Central memory CD8-positive, alpha-beta T cell (primary cell): ENCODE results near the gene PAK2.
"Not testable (repeated sequence)": the region's sequence is repeated elsewhere in the genome, so short reads cannot be mapped to it uniquely, and the experiment has no call there.

ENCODE experiments used
- ATAC-seq: fragments of 150-1000 bp; cut with Tn5 transposase; replicated peaks from 2 replicates; pipeline ENCODE4 v1.10.0; 2022; ENCODE audit warnings: mild to moderate bottlenecking, moderate FRiP score, moderate number of reproducible peaks; ENCODE audit not compliant: poor library complexity, severe bottlenecking; ENCODE audit errors: extremely low read depth
- DNase-seq, 2 donors: peaks; one replicate each; pipeline ENCODE4 v3.0.0; 2021; ENCODE audit warnings: low spot score in 2 of 2
- H3K27ac Mint-ChIP-seq: one replicate; pipeline ENCODE4 v1.8.0; 2022; ENCODE audit warnings: low read depth, mild to moderate bottlenecking, moderate library complexity, mixed read lengths
- H3K27me3 Mint-ChIP-seq: one replicate; pipeline ENCODE4 v1.8.0; 2022; ENCODE audit warnings: mixed read lengths
- H3K36me3 Mint-ChIP-seq: one replicate; pipeline ENCODE4 v1.8.0; 2022; ENCODE audit warnings: mild to moderate bottlenecking, moderate library complexity, mixed read lengths; ENCODE audit not compliant: insufficient read depth
- H3K4me1 Mint-ChIP-seq: one replicate; pipeline ENCODE4 v1.8.0; 2022; ENCODE audit warnings: mixed read lengths
- H3K4me3 Mint-ChIP-seq: one replicate; pipeline ENCODE4 v1.8.0; 2022; ENCODE audit warnings: mild to moderate bottlenecking, moderate library complexity, mixed read lengths
- H3K9me3 Mint-ChIP-seq: one replicate; pipeline ENCODE4 v1.8.0; 2022; ENCODE audit warnings: mixed read lengths

The PAK2 gene

DNA sequence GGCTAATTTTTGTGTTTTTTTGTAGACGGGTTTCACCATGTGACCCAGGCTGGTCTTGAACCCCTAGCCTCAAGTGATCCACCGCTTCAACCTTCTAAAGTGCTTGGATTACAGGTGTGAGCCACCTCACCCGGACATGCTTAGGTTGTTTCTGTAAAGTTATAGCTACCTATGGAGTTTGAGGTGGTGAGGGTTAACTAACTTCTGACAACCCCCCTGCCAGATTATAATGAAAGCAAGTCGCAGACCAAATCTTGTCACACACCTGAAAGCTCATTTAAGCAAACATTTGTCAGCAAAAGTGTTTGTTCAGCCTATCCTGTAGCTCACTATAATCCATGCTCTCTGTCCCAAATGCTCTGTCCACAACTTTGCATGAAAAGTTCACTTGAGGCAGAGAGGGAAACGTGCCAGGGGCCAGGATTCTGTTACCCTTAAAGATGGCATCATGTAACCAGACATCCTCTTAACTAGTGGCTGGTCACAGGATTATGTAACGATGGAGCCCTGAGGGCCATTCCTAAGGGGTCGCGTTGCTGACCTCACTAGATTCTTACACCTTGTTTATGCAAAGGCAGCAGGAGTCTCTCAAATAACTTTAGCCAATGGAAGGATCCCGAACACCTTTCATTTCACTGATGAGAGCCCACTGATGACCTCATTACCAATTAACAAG lies 103.9 kb downstream of the PAK2 start:
- H3K9me3 Mint-ChIP-seq: no peaks in the 10 kb centered on the region
- no peaks in the 10 kb centered on the region for H3K4me1 Mint-ChIP-seq
- no peak overlapping the region for H3K4me3 Mint-ChIP-seq
- DNase-seq (no peak), ATAC-seq (no peak)
- H3K27me3 Mint-ChIP-seq: peaks cover 9% of the 10 kb centered on the region
- no peak overlapping the region for H3K27ac Mint-ChIP-seq
- H3K36me3 Mint-ChIP-seq: peaks cover 5% of the 10 kb centered on the region

DNA sequence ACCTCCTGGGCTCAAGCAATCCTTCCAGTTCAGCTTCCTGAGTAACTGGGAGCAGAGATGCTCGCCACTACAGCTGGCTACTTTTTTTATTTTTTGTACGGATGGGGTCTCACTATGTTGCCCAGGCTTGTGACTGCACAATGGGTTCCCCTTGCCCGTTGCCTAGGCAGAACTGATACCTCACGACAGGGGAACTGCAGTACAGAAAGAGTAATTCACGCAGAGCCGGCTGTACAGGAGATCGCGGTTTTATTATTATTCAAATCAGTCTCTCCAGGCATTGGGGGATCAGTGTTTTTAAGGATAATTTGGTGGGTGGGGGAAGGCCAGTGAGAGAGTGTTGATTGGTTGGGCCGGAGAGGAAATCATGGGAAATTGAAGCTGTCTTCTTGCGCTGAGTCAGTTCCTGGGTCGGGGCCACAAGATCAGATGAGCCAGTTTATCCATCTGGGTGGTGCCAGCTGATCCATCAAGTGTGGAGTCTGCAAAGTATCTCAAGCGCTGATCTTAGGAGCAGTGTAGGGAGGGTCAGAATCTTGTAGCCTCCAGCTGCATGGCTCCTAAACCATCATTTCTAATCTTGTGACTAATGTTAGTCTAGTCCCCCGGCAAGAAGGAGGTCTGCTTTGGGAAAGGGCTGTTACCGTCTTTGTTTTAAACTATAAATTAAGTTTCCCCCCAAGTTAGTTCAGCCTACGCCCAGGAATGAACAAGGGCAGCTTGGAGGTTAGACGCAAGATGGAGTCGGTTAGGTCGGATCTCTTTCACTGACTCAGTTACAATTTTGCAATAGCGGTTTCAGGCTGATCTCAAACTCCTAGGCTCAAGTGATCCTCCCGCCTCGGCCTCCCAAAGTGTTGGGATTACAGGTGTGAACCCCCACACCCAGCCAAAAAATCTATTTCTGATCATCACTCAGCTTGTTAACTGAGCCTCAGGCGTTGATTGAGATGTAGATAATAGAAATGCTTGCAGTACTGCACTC lies 104.9 kb downstream of the PAK2 start:
- peaks cover 16% of the 10 kb centered on the region for H3K27me3 Mint-ChIP-seq
- not testable (repeated sequence) for H3K4me3 Mint-ChIP-seq, ATAC-seq, H3K36me3 Mint-ChIP-seq, H3K9me3 Mint-ChIP-seq, H3K4me1 Mint-ChIP-seq, DNase-seq, H3K27ac Mint-ChIP-seq

DNA sequence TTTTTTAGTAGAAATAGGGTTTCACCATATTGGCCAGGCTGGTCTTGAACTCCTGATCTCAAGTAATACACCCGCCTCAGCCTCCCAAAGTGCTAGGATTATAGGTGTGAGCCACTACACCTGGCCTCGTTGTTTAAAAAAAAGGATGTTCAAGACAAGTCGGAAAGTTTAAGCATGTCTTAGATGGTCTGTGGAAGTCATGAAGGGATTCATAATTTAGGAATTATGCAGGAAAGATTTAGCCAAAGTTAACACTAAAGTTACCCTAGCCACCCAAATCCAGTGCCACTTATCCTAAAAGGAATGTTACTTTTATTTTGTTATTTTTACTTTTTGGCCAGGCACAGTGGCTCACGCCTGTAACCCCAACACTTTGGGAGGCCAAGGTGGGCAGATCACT lies 108.7 kb downstream of the PAK2 start:
- H3K9me3 Mint-ChIP-seq, DNase-seq, H3K4me3 Mint-ChIP-seq, H3K27ac Mint-ChIP-seq, H3K4me1 Mint-ChIP-seq, ATAC-seq, H3K36me3 Mint-ChIP-seq: not testable (repeated sequence)
- H3K27me3 Mint-ChIP-seq: peaks cover 38% of the 10 kb centered on the region

DNA sequence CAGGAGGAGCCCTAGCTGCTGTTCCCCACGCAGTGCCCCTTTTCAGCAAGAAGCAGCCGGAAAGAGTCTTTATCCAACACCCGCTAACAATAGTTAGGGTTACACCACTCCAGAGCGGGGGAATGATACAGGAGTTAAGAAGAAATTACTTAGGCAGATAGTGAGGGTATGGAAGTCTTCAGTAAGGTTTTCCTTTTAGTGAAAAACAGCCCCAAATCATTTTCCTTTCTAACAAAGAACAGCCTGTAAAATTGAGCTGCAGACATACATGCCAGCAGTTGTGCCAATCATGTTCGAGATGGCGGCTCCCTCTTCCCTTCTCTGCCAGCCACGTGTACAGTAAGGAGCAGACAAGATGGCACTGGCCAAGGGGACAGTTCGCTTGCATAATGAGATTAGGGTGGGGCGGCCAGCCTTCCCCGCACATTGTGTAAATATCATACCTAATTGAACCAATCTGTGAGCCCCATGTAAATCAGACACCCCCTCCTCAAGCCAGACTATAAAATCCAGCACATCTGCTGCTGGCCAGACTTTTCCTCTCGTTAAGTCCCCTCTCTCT lies 109.6 kb downstream of the PAK2 start:
- Mint-ChIP-seq H3K4me1 (no peaks in the 10 kb centered on the region), H3K9me3 (no peaks in the 10 kb centered on the region), H3K27ac (no peak overlapping the region), H3K36me3 (peaks cover 2% of the 10 kb centered on the region), H3K27me3 (peaks cover 34% of the 10 kb centered on the region), H3K4me3 (no peak overlapping the region)
- ATAC-seq (no peak), DNase-seq (no peak)

DNA sequence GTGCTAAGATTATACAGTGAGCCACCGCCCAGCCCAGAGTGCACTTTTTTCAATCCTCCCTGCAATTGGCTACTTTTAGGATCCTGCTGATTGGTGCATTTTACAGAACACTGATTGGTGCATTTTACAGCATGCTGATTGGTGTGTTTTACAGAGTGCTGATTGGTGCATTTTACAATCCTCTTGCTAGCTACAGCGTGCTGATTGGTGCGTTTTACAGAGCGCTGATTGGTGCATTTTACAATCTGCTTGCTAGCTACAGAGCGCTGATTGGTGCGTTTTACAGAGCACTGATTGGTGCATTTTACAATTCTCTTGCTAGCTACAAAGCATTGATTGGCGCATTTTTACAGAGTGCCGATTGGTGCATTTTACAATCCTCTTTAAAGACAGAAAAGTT lies 123.3 kb downstream of the PAK2 start:
- H3K27ac Mint-ChIP-seq, H3K27me3 Mint-ChIP-seq, ATAC-seq, H3K4me1 Mint-ChIP-seq, H3K4me3 Mint-ChIP-seq, H3K9me3 Mint-ChIP-seq, DNase-seq: not testable (repeated sequence)
- H3K36me3 Mint-ChIP-seq: peaks cover 10% of the 10 kb centered on the region

DNA sequence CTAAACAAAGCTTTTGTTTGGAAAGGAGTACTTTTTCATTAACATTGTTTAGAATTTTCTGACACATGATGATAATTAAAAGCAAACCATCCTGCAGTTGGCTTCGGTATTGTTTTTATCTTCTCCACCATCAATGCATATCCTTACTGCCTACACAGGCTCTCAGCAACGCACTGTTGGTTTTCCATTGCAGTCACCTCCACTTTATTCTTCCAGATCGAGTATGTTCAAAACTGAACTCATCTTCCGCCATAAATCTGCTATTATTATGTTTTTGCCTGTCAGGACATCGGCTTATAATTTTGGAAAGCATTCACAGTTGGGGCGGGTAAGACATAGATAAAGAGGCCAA lies 127.5 kb downstream of the PAK2 start:
- Mint-ChIP-seq H3K27me3 (no peaks in the 10 kb centered on the region), H3K27ac (peak overlapping the region; percentile 93), H3K9me3 (no peaks in the 10 kb centered on the region), H3K4me1 (peaks cover 9% of the 10 kb centered on the region), H3K36me3 (peaks cover 19% of the 10 kb centered on the region), H3K4me3 (peak overlapping the region; percentile 95)
- ATAC-seq (no peak), DNase-seq (no peak)

DNA sequence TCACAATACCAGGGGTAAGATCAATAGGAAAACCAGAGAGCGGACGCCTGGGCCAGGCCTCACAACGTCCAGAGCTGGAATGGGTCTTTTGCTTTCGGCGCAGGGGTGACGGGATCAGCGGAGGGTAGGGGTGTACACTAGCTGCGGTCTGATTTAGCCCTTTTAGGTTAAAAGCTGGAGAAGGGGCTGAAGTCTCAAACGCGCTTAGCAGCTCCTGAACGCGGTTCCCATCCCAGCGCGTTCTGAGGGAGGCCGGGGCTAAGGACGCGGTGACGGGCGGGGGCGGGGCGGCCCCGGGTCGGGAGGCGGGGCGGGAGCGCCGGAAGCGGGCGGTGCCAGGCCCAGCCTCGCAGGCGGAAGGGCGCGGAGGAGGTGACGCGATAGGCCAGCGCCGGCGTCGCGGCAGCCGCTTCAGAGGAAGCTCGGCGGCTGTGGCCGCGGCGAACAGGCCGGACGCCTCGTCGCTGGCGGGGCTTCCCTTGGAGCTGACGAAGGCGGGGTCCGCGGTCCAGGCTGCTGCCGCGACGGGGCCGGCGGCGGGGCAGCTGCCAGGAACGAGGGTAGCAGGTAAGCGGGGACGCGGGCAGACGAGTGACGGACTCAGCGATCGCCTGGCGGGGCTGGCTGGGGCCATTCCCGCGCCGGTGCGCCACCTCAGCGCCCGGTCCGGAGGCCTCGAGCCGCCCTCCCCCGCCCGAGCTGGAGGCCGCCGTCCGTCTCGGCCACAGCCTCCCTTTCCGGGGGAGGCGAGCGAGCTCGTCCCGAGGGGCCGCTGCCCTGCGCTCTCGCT lies 128.0 kb downstream of the PAK2 start, which contains the start of gene SENP5:
SENP5 (plus strand) TSS at position 414 of the 790 bp plus-strand sequence. CDS start 17,262 bp downstream, outside the sequence.
- Mint-ChIP-seq H3K4me1 (peaks cover 11% of the 10 kb centered on the region), H3K27ac (peak within 1 kb of the TSS; percentile 93), H3K36me3 (peaks cover 19% of the 10 kb centered on the region), H3K27me3 (no peaks in the 10 kb centered on the region), H3K4me3 (peak within 1 kb of the TSS; percentile 95), H3K9me3 (no peaks in the 10 kb centered on the region)
- DNase-seq (peak; percentile 70 to 79), ATAC-seq (peak; percentile 97)

DNA sequence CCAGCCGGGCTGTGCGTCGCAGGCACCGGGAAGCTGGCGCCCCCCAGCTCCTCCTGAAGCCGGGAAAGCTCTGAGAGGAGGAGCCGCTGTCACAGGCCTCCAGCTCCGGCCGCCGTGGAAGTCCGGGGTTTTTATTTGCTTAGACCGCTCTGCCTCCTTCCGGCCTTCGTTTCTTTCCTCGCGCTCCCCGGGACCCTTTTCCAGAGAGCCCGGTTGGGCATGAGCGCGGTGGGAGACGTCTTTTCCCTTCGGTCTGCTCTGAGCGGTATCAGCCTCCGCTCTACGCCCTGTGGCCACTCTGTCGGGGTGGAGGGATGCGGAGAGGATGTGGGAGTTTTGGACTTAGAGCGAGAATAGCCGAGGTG lies 128.6 kb downstream of the PAK2 start:
- Mint-ChIP-seq H3K27me3 (no peaks in the 10 kb centered on the region), H3K9me3 (no peaks in the 10 kb centered on the region), H3K36me3 (peaks cover 19% of the 10 kb centered on the region), H3K4me1 (peaks cover 11% of the 10 kb centered on the region), H3K27ac (peak overlapping the region; percentile 93), H3K4me3 (peak overlapping the region; percentile 95)
- peak; percentile 17 for ATAC-seq
- peak in 1 of 2 donors; percentile 9 for DNase-seq

DNA sequence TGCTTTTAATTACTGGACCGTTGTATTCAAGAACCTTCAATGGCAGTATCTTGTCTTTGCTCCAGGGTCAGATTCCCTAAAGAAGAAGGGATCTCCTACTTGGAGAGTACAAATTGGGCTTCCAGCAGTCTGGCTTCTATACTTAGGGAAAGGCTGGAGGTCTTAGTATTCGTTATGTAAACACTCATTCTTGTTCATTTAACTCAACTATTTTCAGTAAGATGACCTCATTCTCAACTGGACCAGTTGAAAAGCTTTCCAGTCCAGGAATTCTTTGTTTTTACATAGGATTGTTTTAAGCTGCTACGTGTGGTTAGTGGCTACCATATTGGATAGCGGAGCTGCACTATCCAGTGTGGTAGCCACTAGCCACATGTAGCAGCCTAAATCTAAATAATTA lies 132.7 kb downstream of the PAK2 start:
- H3K27ac Mint-ChIP-seq: no peak overlapping the region
- H3K9me3 Mint-ChIP-seq: no peaks in the 10 kb centered on the region
- peaks cover 14% of the 10 kb centered on the region for H3K36me3 Mint-ChIP-seq
- H3K4me3 Mint-ChIP-seq: no peak overlapping the region
- ATAC-seq (no peak), DNase-seq (no peak)
- peaks cover 24% of the 10 kb centered on the region for H3K4me1 Mint-ChIP-seq
- H3K27me3 Mint-ChIP-seq: no peaks in the 10 kb centered on the region

DNA sequence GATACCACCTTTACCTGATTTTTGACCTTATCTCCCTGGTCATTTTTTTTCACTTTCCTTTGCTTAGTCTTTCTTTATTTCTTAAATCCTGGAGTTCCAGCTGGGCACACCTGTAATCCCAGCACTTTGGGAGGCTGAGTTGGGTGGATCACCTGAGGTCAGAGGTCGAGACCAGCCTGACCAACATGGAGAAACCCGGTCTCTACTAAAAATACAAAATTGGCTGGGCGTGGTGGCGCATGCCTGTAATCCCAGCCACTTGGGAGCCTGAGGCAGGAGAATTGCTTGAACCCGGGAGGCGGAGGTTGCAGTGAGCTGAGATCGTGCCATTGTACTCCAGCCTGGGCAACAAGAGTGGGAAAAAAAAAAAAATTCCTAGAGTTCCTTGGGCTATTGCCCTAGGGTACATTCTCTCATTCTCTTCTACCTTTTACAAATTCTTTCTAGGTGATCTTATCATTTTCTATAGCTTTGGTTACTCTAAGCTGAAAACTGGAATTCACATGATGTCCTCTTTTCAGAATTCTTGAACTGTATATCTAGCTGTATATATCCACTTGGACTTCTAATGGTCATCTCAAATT lies 134.9 kb downstream of the PAK2 start:
- H3K27me3 Mint-ChIP-seq, ATAC-seq, DNase-seq, H3K27ac Mint-ChIP-seq, H3K4me3 Mint-ChIP-seq, H3K9me3 Mint-ChIP-seq, H3K36me3 Mint-ChIP-seq: not testable (repeated sequence)
- H3K4me1 Mint-ChIP-seq: peaks cover 41% of the 10 kb centered on the region

DNA sequence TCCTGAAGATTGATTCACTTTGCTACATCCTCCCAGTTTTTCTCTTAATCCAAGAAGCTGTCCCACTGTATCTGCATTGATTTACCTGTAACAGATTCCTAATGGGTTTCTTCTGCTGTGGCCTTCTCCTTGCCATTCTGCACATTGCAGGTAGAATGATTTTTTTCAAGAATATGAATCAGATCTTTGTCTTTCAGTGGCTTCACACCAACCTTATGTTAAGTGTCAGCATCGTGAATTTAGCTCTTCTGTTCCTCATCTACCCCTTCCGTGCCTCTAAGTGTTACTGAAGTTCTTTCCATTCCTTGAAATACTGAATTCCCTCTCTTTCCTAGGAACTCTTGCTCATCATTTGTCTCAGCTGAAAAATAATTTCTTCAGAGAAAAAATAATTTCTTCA lies 135.6 kb downstream of the PAK2 start:
- H3K9me3 Mint-ChIP-seq: no peaks in the 10 kb centered on the region
- H3K36me3 Mint-ChIP-seq: peaks cover 10% of the 10 kb centered on the region
- H3K27me3 Mint-ChIP-seq: no peaks in the 10 kb centered on the region
- H3K4me3 Mint-ChIP-seq: no peak overlapping the region
- no peak for DNase-seq
- peaks cover 41% of the 10 kb centered on the region for H3K4me1 Mint-ChIP-seq
- no peak for ATAC-seq
- H3K27ac Mint-ChIP-seq: no peak overlapping the region
